ENCODE results near the gene ANKRD39. TPM values are rescaled to one million over a fixed set of nuclear protein-coding genes. Genes with fewer than 3 reads are reported as not detected.

Gene ANKRD39
- total RNA-seq, 1 donor from 2014 or later = 23.4 TPM

DNA sequence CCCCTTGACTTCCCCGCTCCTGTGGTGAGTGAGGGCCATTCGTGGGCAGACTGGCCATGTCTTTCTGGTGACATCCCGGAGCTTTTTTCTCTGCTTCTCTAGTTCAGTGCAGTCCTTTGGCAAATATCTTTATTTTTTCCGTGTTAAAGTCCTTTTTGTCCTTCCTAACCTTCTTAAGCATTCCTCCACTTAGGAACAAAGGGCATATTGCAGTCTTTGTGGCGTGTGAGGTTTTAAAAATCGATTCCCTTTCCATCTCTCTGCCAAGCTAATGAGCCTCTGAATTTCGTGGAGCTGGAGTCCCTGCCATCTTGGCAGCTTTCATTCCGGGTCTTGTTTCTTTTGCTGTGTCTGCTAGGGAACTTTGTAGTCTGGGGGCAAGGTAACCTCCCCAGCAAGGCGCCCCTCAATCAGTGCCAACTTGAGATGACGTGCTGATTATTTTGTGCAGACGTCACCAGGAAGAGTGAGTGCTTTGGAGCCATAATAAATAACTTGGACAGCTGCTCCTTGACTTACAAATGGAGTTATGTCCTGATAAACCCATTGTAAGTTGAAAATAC, 36.6 kb downstream of the ANKRD39 start:
- H3K4me3 Mint-ChIP-seq = peak overlapping the region; percentile 66
- H3K27ac Mint-ChIP-seq (ENCODE audit: unreplicated experiment) = no peak overlapping the region
- peaks cover 43% of the 10 kb centered on the region for H3K4me1 Mint-ChIP-seq
- no peak for DNase-seq (ENCODE audit: low read depth, low spot score)
- H3K36me3 Mint-ChIP-seq (ENCODE audit: low read depth) = peaks cover 10% of the 10 kb centered on the region
- no peaks in the 10 kb centered on the region for H3K9me3 Mint-ChIP-seq
- TF ChIP-seq, protein P1, sequence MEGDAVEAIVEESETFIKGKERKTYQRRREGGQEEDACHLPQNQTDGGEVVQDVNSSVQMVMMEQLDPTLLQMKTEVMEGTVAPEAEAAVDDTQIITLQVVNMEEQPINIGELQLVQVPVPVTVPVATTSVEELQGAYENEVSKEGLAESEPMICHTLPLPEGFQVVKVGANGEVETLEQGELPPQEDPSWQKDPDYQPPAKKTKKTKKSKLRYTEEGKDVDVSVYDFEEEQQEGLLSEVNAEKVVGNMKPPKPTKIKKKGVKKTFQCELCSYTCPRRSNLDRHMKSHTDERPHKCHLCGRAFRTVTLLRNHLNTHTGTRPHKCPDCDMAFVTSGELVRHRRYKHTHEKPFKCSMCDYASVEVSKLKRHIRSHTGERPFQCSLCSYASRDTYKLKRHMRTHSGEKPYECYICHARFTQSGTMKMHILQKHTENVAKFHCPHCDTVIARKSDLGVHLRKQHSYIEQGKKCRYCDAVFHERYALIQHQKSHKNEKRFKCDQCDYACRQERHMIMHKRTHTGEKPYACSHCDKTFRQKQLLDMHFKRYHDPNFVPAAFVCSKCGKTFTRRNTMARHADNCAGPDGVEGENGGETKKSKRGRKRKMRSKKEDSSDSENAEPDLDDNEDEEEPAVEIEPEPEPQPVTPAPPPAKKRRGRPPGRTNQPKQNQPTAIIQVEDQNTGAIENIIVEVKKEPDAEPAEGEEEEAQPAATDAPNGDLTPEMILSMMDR (conservative IDR thresholded peaks at IDR 0.05) = no peak
- no peaks in the 10 kb centered on the region for H3K27me3 Mint-ChIP-seq (ENCODE audit: low read depth)

DNA sequence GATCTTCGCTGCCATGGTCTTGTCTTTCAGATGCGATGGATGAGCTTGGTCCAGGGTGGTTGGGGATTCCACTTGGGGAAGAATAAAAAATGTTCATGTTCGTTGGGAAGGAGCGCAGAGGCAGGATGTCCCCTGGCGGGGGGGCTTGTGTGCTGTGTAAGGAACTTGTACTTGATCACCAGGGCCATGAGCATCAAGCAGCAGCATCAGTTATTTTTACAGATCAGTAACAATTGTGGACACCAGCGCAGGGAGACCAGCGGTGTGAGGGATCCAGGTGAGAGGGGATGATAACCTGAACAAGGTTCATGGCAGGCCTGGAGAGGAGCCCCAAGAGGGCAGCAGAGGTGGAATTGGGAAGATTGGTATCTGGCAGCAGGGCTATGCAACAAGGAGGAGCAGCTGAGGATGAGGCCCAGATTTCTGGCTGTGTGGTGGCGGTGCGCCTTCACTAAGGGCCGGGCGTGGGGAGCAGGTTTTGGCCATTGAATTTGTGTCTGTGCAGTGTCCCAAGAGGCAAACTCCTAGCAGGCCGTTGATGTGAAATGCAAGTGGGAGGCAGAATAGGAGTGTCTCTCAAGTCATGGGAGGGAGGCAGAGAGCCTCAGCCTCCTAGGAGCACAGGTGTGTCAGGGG, 37.8 kb downstream of the ANKRD39 start:
- no peak for DNase-seq (ENCODE audit: low read depth, low spot score)
- Mint-ChIP-seq H3K36me3 (ENCODE audit: low read depth) (peaks cover 10% of the 10 kb centered on the region), H3K27ac (ENCODE audit: unreplicated experiment) (no peak overlapping the region), H3K9me3 (no peaks in the 10 kb centered on the region), H3K27me3 (ENCODE audit: low read depth) (no peaks in the 10 kb centered on the region), H3K4me1 (peaks cover 49% of the 10 kb centered on the region), H3K4me3 (peak overlapping the region; percentile 90)
- TF ChIP-seq, protein P1 (conservative IDR thresholded peaks at IDR 0.05) = no peak

DNA sequence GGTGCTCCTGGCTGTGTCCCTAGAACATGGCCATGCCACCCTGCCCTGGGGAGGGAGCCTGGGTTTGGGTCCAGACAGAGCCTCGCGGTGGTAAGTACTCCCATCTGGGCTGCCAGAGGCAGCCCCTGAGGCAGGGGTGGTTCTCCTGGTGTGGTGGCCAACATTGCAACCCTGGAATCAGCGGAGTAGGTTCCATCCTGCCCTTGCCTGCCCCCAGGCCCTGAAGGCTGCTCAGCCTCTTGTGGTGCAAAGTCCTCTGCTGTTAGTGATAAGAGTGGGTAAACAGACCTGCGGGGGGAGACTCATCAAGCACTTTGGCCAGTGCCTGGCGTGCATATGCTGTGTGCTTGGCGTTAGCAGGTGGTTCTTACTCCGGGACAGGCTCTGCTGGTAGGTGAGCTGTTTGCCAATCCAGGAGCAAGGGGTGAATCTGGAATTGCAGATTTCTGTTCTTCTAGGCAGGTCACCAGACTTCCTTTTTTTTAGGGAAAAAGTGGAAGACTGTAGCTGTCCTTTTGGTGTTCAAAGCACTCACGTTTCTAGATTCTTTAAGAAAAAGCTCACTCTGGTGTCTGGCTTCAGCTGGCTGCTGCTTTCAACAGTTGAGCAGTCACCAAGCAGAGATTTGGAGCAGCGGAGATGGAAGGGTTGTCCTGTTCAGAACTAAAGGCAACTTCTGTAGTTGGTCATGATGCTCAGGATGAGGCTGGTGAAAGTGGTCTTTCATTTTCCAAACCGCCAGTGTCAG, 38.5 kb downstream of the ANKRD39 start:
- TF ChIP-seq, protein P1 (conservative IDR thresholded peaks at IDR 0.05) = no peak
- H3K27ac Mint-ChIP-seq (ENCODE audit: unreplicated experiment) = no peak overlapping the region
- no peak for DNase-seq (ENCODE audit: low read depth, low spot score)
- H3K36me3 Mint-ChIP-seq (ENCODE audit: low read depth) = peaks cover 10% of the 10 kb centered on the region
- H3K4me1 Mint-ChIP-seq = peaks cover 50% of the 10 kb centered on the region
- H3K27me3 Mint-ChIP-seq (ENCODE audit: low read depth) = no peaks in the 10 kb centered on the region
- peak overlapping the region; percentile 90 for H3K4me3 Mint-ChIP-seq
- H3K9me3 Mint-ChIP-seq = no peaks in the 10 kb centered on the region

DNA sequence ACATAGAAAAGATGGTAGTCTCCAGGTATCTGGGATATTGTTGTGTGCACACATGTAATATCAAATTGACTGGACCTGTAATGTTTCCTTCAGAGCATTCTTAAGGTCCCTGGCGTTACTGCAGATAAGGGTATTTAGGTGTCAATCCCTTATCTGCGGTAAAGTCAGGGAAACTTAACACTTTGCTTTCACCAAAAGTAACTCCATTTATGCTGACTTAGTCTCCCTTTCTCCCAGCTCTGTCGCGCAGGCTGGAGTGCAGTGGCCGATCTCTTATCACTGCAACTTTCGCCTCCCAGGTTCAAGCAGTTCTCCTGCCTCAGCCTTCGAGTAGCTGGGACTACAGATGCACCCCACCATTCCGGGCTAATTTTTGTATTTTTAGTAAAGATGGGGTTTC, 39.9 kb downstream of the ANKRD39 start:
- Mint-ChIP-seq H3K4me1 (peaks cover 50% of the 10 kb centered on the region), H3K27ac (ENCODE audit: unreplicated experiment) (no peak overlapping the region), H3K36me3 (ENCODE audit: low read depth) (peaks cover 10% of the 10 kb centered on the region), H3K27me3 (ENCODE audit: low read depth) (no peaks in the 10 kb centered on the region), H3K4me3 (peak overlapping the region; percentile 90), H3K9me3 (no peaks in the 10 kb centered on the region)
- TF ChIP-seq, protein P1 (conservative IDR thresholded peaks at IDR 0.05) = no peak
- no peak for DNase-seq (ENCODE audit: low read depth, low spot score)

DNA sequence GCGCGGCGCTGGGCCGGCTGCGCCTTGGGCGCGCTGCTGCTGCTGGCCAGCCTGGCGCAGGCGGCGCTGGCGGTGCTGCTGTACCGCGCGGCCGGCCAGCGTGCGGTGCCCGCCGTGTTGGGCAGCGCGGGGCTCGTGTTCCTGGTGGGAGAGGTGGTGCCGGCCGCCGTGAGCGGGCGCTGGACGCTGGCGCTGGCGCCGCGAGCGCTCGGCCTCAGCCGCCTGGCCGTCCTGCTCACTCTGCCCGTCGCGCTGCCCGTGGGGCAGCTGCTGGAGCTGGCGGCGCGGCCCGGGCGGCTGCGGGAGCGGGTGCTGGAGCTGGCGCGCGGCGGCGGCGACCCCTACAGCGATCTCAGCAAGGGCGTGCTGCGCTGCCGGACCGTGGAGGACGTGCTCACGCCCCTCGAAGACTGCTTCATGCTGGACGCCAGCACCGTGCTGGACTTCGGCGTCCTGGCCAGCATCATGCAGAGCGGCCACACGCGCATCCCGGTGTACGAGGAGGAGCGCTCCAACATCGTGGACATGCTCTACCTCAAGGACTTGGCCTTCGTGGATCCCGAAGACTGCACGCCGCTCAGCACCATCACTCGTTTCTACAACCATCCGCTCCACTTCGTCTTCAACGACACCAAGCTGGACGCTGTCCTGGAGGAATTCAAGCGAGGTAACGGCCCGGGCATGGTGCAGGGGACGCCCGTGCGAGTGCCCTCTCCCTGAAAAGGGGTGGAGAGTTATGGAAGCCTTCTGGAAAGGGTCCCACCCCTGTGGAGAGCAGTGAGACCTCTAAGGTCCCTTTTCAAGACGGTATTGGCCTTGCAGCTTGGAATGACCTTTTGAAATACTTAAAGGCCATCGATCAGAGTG, 40.7 kb downstream of the ANKRD39 start:
- no peak for DNase-seq (ENCODE audit: low read depth, low spot score)
- TF ChIP-seq, protein P1 (conservative IDR thresholded peaks at IDR 0.05) = no peak
- peak overlapping the region; percentile 90 for H3K4me3 Mint-ChIP-seq

More for the DNA sequence above, 40.7 kb downstream of the ANKRD39 start:
- no peaks in the 10 kb centered on the region for H3K27me3 Mint-ChIP-seq (ENCODE audit: low read depth)
- peak overlapping the region; percentile 27 for H3K27ac Mint-ChIP-seq (ENCODE audit: unreplicated experiment)
- H3K9me3 Mint-ChIP-seq = no peaks in the 10 kb centered on the region
- peaks cover 50% of the 10 kb centered on the region for H3K4me1 Mint-ChIP-seq
- peaks cover 10% of the 10 kb centered on the region for H3K36me3 Mint-ChIP-seq (ENCODE audit: low read depth)
